ENCODE data around the gene MICALL1.

The MICALL1 gene

DNA sequence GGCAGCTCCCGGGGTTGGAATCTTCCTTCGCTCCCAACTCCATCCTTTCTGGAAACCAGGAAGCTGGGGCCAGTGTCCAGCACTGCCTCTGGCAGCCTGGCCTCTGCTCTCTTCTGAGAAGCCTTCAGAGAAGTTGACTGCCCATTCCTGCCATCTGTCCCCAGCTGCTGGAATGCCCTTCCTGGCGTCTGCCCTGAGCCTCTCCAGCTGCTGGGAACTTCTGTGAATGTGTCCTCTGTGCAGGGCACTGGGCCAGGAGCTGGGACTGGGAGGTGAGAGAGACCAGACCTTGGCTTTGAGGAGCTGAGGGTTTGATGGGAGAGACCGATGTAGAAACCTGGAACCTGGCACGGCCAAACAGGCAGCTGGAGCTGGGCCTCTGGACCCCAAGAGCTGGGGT, 84.2 kb downstream of the MICALL1 start:
- TF ChIP-seq, protein P1, sequence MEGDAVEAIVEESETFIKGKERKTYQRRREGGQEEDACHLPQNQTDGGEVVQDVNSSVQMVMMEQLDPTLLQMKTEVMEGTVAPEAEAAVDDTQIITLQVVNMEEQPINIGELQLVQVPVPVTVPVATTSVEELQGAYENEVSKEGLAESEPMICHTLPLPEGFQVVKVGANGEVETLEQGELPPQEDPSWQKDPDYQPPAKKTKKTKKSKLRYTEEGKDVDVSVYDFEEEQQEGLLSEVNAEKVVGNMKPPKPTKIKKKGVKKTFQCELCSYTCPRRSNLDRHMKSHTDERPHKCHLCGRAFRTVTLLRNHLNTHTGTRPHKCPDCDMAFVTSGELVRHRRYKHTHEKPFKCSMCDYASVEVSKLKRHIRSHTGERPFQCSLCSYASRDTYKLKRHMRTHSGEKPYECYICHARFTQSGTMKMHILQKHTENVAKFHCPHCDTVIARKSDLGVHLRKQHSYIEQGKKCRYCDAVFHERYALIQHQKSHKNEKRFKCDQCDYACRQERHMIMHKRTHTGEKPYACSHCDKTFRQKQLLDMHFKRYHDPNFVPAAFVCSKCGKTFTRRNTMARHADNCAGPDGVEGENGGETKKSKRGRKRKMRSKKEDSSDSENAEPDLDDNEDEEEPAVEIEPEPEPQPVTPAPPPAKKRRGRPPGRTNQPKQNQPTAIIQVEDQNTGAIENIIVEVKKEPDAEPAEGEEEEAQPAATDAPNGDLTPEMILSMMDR (IDR thresholded peaks at IDR 0.05), result no peak

DNA sequence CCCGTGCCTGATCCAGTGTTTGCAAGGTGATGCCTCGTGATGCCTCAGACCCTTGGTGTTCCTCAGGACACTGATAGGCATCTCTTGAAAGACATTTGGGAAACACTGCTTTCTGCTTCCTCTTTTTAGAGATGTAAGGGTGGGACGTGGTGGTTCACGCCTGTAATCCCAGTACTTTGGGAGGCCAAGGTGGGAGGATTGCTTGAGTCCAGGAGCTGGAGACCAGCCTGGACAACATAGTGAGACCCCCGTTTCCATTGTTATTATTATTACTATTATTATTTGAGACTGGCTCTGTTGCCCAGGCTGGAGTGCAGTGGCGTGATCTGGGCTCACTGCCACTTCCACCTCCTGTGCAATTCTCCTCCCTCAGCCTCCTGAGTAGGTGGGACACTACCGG, 84.8 kb downstream of the MICALL1 start:
- TF ChIP-seq, protein P1 (IDR thresholded peaks at IDR 0.05), result no peak

DNA sequence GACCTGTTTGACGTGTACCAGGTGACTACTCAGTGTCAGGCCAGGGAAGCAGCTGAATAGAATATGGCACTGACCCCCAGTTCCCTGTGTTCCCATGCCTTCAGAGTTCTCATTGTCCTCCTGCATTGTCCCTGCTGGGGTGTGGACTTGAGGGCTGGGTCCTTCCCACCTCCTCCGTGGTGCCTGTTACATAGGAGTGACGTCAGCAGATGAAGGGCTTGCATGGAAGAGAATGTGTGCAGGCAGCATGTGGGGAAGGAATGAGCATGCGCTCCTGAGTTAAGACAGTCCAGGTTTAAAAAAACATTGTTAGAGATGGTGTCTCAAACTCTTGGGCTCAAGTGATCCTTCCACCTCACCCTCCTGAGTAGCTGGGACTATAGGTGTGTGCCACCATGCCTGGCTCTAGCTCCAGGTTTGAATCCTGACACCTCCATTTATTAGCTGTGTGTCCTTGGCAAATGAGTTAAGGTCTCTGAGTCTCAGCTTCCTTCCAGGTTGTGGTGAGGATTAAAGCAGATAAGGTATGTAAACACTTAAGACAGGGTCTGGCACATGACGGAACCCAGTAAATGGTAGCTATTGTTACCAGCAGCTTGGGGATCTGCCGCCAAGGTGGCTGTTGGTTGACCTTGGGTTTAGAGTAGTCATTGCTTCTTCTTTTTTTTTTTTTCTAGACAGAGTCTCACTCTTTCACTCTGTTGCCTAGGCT, 85.8 kb downstream of the MICALL1 start:
- TF ChIP-seq, protein P1 (IDR thresholded peaks at IDR 0.05), result no peak

Measured in LNCAP (cell line).